Measurements from ENCODE around the gene DDI1.

DNA sequence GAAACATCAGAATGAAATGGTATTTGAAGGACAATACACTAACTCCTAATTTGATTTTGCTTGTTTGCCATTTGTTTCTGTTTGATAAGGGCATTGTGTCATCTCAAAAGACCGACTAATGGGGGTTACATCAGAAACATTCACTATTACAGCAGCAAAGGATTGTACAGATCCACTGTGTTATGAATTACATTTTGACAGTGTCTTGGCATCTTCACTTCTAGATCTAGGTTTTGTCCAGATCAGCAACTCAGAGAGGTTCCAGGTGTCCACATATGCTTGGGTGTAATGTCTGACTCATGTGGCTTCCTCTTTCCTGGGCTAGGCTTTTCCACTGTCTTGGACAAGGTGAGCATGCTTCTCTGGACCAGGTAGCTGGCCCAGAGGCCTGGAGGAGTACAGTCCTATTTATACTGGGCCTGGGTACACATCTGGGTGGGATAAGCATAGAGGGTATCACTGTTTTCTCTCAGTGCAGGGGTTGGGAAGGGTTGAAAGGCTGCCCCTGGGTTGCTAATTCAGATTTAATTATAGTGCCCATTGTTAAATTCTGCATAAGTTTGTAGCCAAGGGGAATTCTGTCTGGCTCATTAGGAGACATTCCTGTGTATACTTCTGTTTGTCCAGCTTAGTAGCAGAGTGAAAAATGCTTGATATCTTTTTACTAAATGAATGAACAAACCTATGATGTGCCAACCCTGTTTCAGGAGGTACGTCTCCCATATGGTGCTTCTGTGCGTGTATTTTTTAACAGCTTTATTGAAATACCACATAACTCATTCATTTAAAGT, 23.8 kb downstream of the DDI1 start:
- TF ChIP-seq, protein P1, sequence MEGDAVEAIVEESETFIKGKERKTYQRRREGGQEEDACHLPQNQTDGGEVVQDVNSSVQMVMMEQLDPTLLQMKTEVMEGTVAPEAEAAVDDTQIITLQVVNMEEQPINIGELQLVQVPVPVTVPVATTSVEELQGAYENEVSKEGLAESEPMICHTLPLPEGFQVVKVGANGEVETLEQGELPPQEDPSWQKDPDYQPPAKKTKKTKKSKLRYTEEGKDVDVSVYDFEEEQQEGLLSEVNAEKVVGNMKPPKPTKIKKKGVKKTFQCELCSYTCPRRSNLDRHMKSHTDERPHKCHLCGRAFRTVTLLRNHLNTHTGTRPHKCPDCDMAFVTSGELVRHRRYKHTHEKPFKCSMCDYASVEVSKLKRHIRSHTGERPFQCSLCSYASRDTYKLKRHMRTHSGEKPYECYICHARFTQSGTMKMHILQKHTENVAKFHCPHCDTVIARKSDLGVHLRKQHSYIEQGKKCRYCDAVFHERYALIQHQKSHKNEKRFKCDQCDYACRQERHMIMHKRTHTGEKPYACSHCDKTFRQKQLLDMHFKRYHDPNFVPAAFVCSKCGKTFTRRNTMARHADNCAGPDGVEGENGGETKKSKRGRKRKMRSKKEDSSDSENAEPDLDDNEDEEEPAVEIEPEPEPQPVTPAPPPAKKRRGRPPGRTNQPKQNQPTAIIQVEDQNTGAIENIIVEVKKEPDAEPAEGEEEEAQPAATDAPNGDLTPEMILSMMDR (IDR thresholded peaks at IDR 0.05): no peak
- TF ChIP-seq POLR2A (IDR thresholded peaks at IDR 0.05): no peak

Measured in testis (tissue), 2 donors.